HepG2 (cell line): Measurements from ENCODE around the gene RELL1. TPM values are rescaled to one million over a fixed set of nuclear protein-coding genes. Genes with fewer than 3 reads are reported as not detected.

Source experiments
- ATAC-seq: fragments of 200-7000 bp; cut with Tn5 transposase; 3 replicates; pipeline ENCODE4 v1.9.1; 2020; ENCODE audit warnings: mild to moderate bottlenecking, moderate library complexity
- BruUV-seq: library from RNA; stranded (reverse); fragments of 400-500 nt; replicated peaks from 2 replicates; lab custom pipeline; 2021; lab: Mats Ljungman, UMichigan
- CTCF ChIA-PET: fragments of 300-600 bp; formaldehyde crosslinking; extraction: SDS; loops from one replicate; lab custom pipeline; 2021; ENCODE audit warnings: low total read pairs, inconsistent platforms, low intra/inter-chr PET ratio; lab: Yijun Ruan, JAX
- POLR2A ChIA-PET: fragments of 350-600 bp; sonication (Branson Sonifier 250); formaldehyde crosslinking; loops from one replicate; lab custom pipeline; 2020; ENCODE audit warnings: antibody characterized with exemption, inconsistent platforms; lab: Yijun Ruan, JAX
- DNase-seq: peaks from one replicate; pipeline ENCODE4 v3.0.0-alpha.2; 2015; ENCODE audit warnings: low spot score
- FAIRE-seq: peaks from 3 replicates; lab custom pipeline; 2011; peaks lifted over from hg19 to GRCh38; lab: Jason Lieb, UNC
- H2AFZ ChIP-seq: one replicate; pipeline ENCODE4 v1.6.1; 2011; ENCODE audit warnings: low read length, inconsistent platforms
- H3K27ac ChIP-seq: fragments of 300-600 bp; 3 replicates; pipeline ENCODE4 v1.8.0; 2011; ENCODE audit warnings: mixed run types, mild to moderate bottlenecking, mixed read lengths, low read length, inconsistent platforms; ENCODE audit not compliant: insufficient read depth; ENCODE audit errors: extremely low read length
- H3K27me3 ChIP-seq, 2 experiments: fragments of 200-600 bp in 1 of 2; 2 replicates in 1 of 2; 3 replicates in 1 of 2; pipeline versions ENCODE4 v1.6.0 to v1.8.0; 2011; ENCODE audit warnings: low read length in 2 of 2, mild to moderate bottlenecking in 2 of 2, moderate library complexity in 2 of 2, inconsistent platforms in 1 of 2; ENCODE audit not compliant: insufficient read depth in 2 of 2, control insufficient read depth in 1 of 2
- H3K36me3 ChIP-seq, 2 experiments: fragments of 200-600 bp in 1 of 2; replicated peaks in 1 of 2; 2 replicates in 1 of 2; 3 replicates in 1 of 2; pipeline versions ENCODE4 v1.5.1 to v1.8.0; 2011; ENCODE audit warnings: low read length in 2 of 2, inconsistent platforms in 1 of 2; ENCODE audit not compliant: insufficient read depth in 2 of 2, control insufficient read depth in 1 of 2
- H3K4me1 ChIP-seq: 2 replicates; pipeline ENCODE4 v1.5.1; 2012; ENCODE audit warnings: low read length, inconsistent platforms; ENCODE audit not compliant: insufficient read depth
- H3K4me2 ChIP-seq: 2 replicates; pipeline ENCODE4 v1.6.0; 2011; ENCODE audit warnings: low read depth, low read length, inconsistent platforms
- H3K4me3 ChIP-seq, 3 experiments: fragments of 200-600 bp in 1 of 3; sonication (generic), shearing (Covaris generic) in 1 of 3; replicated peaks in 1 of 3; 2 replicates each; pipeline ENCODE4 v1.5.1; 2011 to 2016; ENCODE audit warnings: low read length in 3 of 3, inconsistent platforms in 2 of 3, low read depth in 2 of 3, mild to moderate bottlenecking in 2 of 3, control low read depth in 1 of 3, mixed read lengths in 1 of 3; ENCODE audit not compliant: insufficient read depth in 1 of 3
- H3K79me2 ChIP-seq: one replicate; pipeline ENCODE4 v1.6.1; 2011; ENCODE audit warnings: low read length, inconsistent platforms; ENCODE audit not compliant: insufficient read depth
- H3K9ac ChIP-seq: 2 replicates; pipeline ENCODE4 v1.6.0; 2011; ENCODE audit warnings: mild to moderate bottlenecking, low read depth, low read length, inconsistent platforms; ENCODE audit not compliant: insufficient read depth
- H3K9me3 ChIP-seq: 2 replicates; pipeline ENCODE4 v1.5.1; 2012; ENCODE audit warnings: mild to moderate bottlenecking, low read length
- H4K20me1 ChIP-seq: 2 replicates; pipeline ENCODE4 v1.6.0; 2011; ENCODE audit warnings: inconsistent platforms, mild to moderate bottlenecking, low read length, moderate library complexity; ENCODE audit not compliant: insufficient read depth
- ATF1 ChIP-seq: IDR thresholded peaks from 2 replicates; pipeline ENCODE4 v1.6.1; 2016; ENCODE audit warnings: mild to moderate bottlenecking, control low read depth
- ETS1 ChIP-seq: sonication (generic); formaldehyde crosslinking; IDR thresholded peaks from 2 replicates; pipeline ENCODE4 v1.4.0; 2020; ENCODE audit warnings: missing genetic modification reagents
- EZH2 ChIP-seq: conservative IDR thresholded peaks from 2 replicates; pipeline ENCODE4 v1.6.1; 2012; ENCODE audit warnings: mild to moderate bottlenecking, low read depth, low read length, moderate library complexity
- KDM4B ChIP-seq: sonication (generic); formaldehyde crosslinking; IDR thresholded peaks from 2 replicates; pipeline ENCODE4 v1.4.0; 2020; ENCODE audit warnings: missing genetic modification reagents
- KDM5A ChIP-seq: fragments of 200-600 bp; sonication (generic); IDR thresholded peaks from 2 replicates; pipeline ENCODE4 v1.7.0; 2018; ENCODE audit warnings: antibody characterized with exemption, mild to moderate bottlenecking, low read length, borderline replicate concordance
- MXI1 ChIP-seq: IDR thresholded peaks from 3 replicates; pipeline ENCODE4 v1.6.1; 2012; ENCODE audit warnings: low read depth, low read length, inconsistent platforms, borderline replicate concordance
- ZMAT5 ChIP-seq: sonication (generic); formaldehyde crosslinking; IDR thresholded peaks from 2 replicates; pipeline ENCODE4 v1.5.0; 2020; ENCODE audit warnings: mild to moderate bottlenecking, low read depth, missing genetic modification reagents, borderline replicate concordance
- ZNF280B ChIP-seq: sonication (generic); formaldehyde crosslinking; IDR thresholded peaks from 2 replicates; pipeline ENCODE4 v1.5.0; 2020; ENCODE audit warnings: missing genetic modification reagents, mild to moderate bottlenecking, borderline replicate concordance
- WGBS: methylation state at CpG from one replicate; pipeline ENCODE4 v1.1.6; 2017; ENCODE audit warnings: low lambda C conversion rate; 5-methylcytosine and 5-hydroxymethylcytosine counted together
- in situ Hi-C: cut with HindIII; loops from 2 replicates; pipeline ENCODE4 v1.10.0; 2017; ENCODE audit warnings: low pct_unique_long_range_greater_than_20kb; ENCODE audit not compliant: extremely low pct_ligation_motif_present
- intact Hi-C: fragments of 100-400 bp; cut with micrococcal nuclease; formaldehyde crosslinking; loops from one replicate; pipeline ENCODE4 v1.10.0; 2022; ENCODE audit not compliant: unreplicated experiment
- polyA plus RNA-seq, 8 experiments: library from polyadenylated mRNA; depleted of rRNA in 3 of 8; stranded (reverse) in 7 of 8; unstranded in 1 of 8; fragments of >200 nt; fragmentation: Illumina TruSeq in 4 of 8; extraction: Trizol in 4 of 8; gene quantifications; 2 replicates each; pipeline versions ENCODE4 v1.2.1 to v1.2.3, GENCODE V29; 2011 to 2016; ENCODE audit warnings: low read depth in 4 of 8, missing spikeins in 1 of 8, mixed read lengths in 1 of 8; ENCODE audit not compliant: insufficient read depth in 1 of 8
- total RNA-seq, 5 experiments: library from RNA; depleted of rRNA; stranded (reverse); fragments of >200 nt; fragmentation: Illumina TruSeq; extraction: Trizol; gene quantifications; 2 replicates each; pipeline ENCODE4 v1.2.3, GENCODE V29; 2016; ENCODE audit warnings: low read depth in 1 of 5
- TF ChIP-seq, protein P1 (sequence below): sonication (generic); formaldehyde crosslinking; IDR thresholded peaks from 2 replicates; pipeline ENCODE4 v1.4.0; 2020; ENCODE audit warnings: mild to moderate bottlenecking, missing genetic modification reagents
- TF ChIP-seq, protein P2 (sequence below): sonication (generic); formaldehyde crosslinking; IDR thresholded peaks from 2 replicates; pipeline ENCODE4 v1.5.0; 2020; ENCODE audit warnings: mild to moderate bottlenecking, missing genetic modification reagents

Gene RELL1
- total and polyA plus RNA-seq, 2 of the 13 experiments (the other 11 are each of a cell fraction or from before 2014, with no cell fraction given), result 8.4 to 58.4 TPM

DNA sequence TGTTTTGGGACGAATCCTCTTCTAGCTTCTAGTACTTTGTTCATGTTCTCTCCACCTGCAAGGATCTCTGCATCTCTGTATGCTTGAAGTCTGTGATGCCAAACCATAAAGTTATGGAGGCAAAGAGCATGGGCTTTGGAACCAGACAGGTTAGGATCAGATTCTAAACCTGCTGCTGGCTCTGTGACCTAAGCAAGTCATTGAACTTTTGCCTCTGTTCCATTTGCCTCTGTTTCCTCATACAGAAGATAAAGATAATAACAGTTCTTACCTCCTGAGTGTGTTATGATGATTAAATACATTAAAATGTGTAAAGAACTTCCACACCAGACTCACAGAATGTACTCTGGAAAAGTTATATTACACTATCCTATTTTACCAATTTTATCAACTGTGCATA is 41.5 kb upstream of the RELL1 start:
- Histone ChIP-seq H3K79me2 (no peaks in the 10 kb centered on the region), H3K4me1 (peaks cover 66% of the 10 kb centered on the region), H4K20me1 (no peaks in the 10 kb centered on the region), H3K27me3 (no peaks in the 10 kb centered on the region), H2AFZ (no peak overlapping the region), H3K9me3 (no peaks in the 10 kb centered on the region), H3K9ac (0 out of 2 replicates have a peak overlapping the region, but pooled peaks have one; percentile 27), H3K4me3 (no peak overlapping the region), H3K27ac (peak overlapping the region; percentile 99), H3K36me3 (no peaks in the 10 kb centered on the region), H3K4me2 (peak overlapping the region; percentile 13; the same call in 1 of the 2 replicates)
- DNase-seq, result no peak
- intact Hi-C loops, result loop anchor here (5.0 kb wide), 1 partner anchor 80 kb away; no protein-coding TSS in a partner anchor
- CTCF ChIA-PET, result no interaction called here
- no peak for FAIRE-seq
- in situ Hi-C loops, result no loop called here
- no peak for ATAC-seq
- no TSS peak for BruUV-seq
- TF ChIP-seq MXI1 (no peak), ATF1 (no peak), KDM5A (no peak)
- POLR2A ChIA-PET, result no interaction called here
- 93% methylated on average over 1 of the region's 1 CpG for WGBS

GRCh38 chr4:37726666-37727065 is 40.5 kb upstream of the RELL1 start:
- CTCF ChIA-PET, result no interaction called here
- TF ChIP-seq, protein P1, sequence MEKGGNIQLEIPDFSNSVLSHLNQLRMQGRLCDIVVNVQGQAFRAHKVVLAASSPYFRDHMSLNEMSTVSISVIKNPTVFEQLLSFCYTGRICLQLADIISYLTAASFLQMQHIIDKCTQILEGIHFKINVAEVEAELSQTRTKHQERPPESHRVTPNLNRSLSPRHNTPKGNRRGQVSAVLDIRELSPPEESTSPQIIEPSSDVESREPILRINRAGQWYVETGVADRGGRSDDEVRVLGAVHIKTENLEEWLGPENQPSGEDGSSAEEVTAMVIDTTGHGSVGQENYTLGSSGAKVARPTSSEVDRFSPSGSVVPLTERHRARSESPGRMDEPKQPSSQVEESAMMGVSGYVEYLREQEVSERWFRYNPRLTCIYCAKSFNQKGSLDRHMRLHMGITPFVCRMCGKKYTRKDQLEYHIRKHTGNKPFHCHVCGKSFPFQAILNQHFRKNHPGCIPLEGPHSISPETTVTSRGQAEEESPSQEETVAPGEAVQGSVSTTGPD (CRISPR knock-in tag), result no peak
- TF ChIP-seq EZH2 (no peak), KDM4B (CRISPR knock-in tag) (no peak), ZMAT5 (CRISPR knock-in tag) (no peak), ETS1 (no peak), ZNF280B (CRISPR knock-in tag) (no peak)
- TF ChIP-seq, protein P2, sequence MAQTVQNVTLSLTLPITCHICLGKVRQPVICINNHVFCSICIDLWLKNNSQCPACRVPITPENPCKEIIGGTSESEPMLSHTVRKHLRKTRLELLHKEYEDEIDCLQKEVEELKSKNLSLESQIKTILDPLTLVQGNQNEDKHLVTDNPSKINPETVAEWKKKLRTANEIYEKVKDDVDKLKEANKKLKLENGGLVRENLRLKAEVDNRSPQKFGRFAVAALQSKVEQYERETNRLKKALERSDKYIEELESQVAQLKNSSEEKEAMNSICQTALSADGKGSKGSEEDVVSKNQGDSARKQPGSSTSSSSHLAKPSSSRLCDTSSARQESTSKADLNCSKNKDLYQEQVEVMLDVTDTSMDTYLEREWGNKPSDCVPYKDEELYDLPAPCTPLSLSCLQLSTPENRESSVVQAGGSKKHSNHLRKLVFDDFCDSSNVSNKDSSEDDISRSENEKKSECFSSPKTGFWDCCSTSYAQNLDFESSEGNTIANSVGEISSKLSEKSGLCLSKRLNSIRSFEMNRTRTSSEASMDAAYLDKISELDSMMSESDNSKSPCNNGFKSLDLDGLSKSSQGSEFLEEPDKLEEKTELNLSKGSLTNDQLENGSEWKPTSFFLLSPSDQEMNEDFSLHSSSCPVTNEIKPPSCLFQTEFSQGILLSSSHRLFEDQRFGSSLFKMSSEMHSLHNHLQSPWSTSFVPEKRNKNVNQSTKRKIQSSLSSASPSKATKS (CRISPR knock-in tag), result no peak

More at GRCh38 chr4:37726666-37727065, 40.5 kb upstream of the RELL1 start:
- Histone ChIP-seq H3K4me3 (no peak overlapping the region), H3K9ac (no peak overlapping the region), H3K4me2 (no peak overlapping the region), H3K9me3 (no peaks in the 10 kb centered on the region), H3K36me3 (no peaks in the 10 kb centered on the region), H3K4me1 (peaks cover 66% of the 10 kb centered on the region), H4K20me1 (no peaks in the 10 kb centered on the region), H3K79me2 (no peaks in the 10 kb centered on the region), H3K27ac (peak overlapping the region; percentile 11), H3K27me3 (no peaks in the 10 kb centered on the region), H2AFZ (no peak overlapping the region)
- DNase-seq (no peak), ATAC-seq (no peak), FAIRE-seq (no peak)
- POLR2A ChIA-PET, result interaction anchor here (0.5 kb wide), 1 partner anchor 54 kb away, joined by 3 read pairs; no protein-coding TSS in a partner anchor
- intact Hi-C loops (loop anchor here (5.0 kb wide), 1 partner anchor 79 kb away; no protein-coding TSS in a partner anchor), in situ Hi-C loops (no loop called here)
- WGBS, result 97% methylated on average over 4 of the region's 4 CpGs
- no TSS peak for BruUV-seq
